Body of pancreas (tissue), 4 donors: Measurements from ENCODE around the gene ANXA5. TPM values are rescaled to one million over a fixed set of nuclear protein-coding genes. Genes with fewer than 3 reads are reported as not detected.

ENCODE experiments used
- ATAC-seq: fragments of 150-250 bp; one replicate; pipeline ENCODE4 v1.9.1; 2016
- DNase-seq, 4 donors: peaks; one replicate each; pipeline ENCODE4 v3.0.0-alpha.2; 2019
- H3K27ac ChIP-seq, 4 donors: fragments of 200-600 bp; sonication (generic); 1 replicate in 3 of 4; 2 replicates in 1 of 4; pipeline versions ENCODE4 v1.5.1 to v1.6.1; 2016 to 2019; ENCODE audit warnings: mild to moderate bottlenecking in 1 of 4, mixed read lengths in 1 of 4, moderate library complexity in 1 of 4
- H3K27me3 ChIP-seq, 2 donors: fragments of 200-600 bp; sonication (generic); one replicate each; pipeline ENCODE4 v1.6.0; 2016; ENCODE audit warnings: mild to moderate bottlenecking in 1 of 2
- H3K36me3 ChIP-seq, 2 donors: fragments of 200-600 bp; sonication (generic); replicated peaks in 1 of 2; 2 replicates each; pipeline ENCODE4 v1.5.1; 2016; ENCODE audit warnings: low read depth in 2 of 2; ENCODE audit not compliant: insufficient read depth in 1 of 2
- H3K4me1 ChIP-seq: fragments of 200-600 bp; sonication (generic); one replicate; pipeline ENCODE4 v1.6.0; 2016
- H3K4me3 ChIP-seq, 2 donors: fragments of 200-600 bp; sonication (generic); 1 replicate in 1 of 2; 2 replicates in 1 of 2; pipeline ENCODE4 v1.5.1; 2016 to 2019
- H3K9me3 ChIP-seq, 3 donors: fragments of 200-600 bp; sonication (generic); 1 replicate in 2 of 3; 2 replicates in 1 of 3; pipeline ENCODE4 v1.5.1; 2016
- POLR2A ChIP-seq, 3 donors: fragments of 450-650 bp; IDR thresholded peaks; one replicate each; pipeline ENCODE4 v1.6.1; 2016; ENCODE audit warnings: antibody characterized with exemption in 3 of 3, mild to moderate bottlenecking in 2 of 3
- WGBS, 2 donors: methylation state at CpG; one replicate each; pipeline ENCODE4 v1.1.5; 2017; 5-methylcytosine and 5-hydroxymethylcytosine counted together
- intact Hi-C: fragments of 100-400 bp; cut with DNase I; formaldehyde crosslinking; loops from one replicate; pipeline ENCODE4 v1.15.1; 2023
- total RNA-seq, 2 donors: library from RNA; depleted of rRNA; stranded (reverse); fragments of >200 nt; gene quantifications; one replicate each; pipeline ENCODE4 v1.1.0, GENCODE V29; 2016
- TF ChIP-seq, protein P1 (sequence below), 7 experiments: fragments of 450-650 bp in 4 of 7; fragments of 200-600 bp in 3 of 7; sonication (generic) in 3 of 7; IDR thresholded peaks; one replicate each; pipeline ENCODE4 v1.5.1; 2016 to 2019; ENCODE audit warnings: antibody characterized with exemption in 7 of 7

The ANXA5 gene
- total RNA-seq, 2 donors from 2014 or later = 126 to 180 TPM

DNA sequence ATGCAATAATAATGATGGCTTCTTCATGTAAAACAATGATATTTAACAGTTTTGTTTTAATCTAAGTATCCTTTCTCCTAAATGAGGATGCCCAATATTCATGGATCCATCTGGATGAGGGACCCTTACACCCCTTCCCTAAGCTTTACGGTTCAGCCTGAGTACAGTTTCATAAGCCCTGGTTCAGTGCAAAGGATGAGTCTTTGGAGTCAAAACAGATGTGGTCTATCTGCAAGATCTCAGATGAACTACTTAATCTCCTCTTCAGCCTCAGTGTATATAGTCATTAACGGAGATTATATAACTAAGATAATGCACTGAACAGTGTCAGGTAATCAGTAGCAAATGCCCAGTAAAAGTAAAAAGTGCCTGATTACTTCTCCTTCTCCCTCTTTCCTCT lies 22.1 kb downstream of the ANXA5 start:
- ATAC-seq = no peak
- intact Hi-C loops = no loop called here
- Histone ChIP-seq H3K27ac (no peak overlapping the region), H3K4me1 (no peaks in the 10 kb centered on the region), H3K36me3 (peaks cover 4 to 19% of the 10 kb centered on the region in 2 donors), H3K27me3 (no peaks in the 10 kb centered on the region), H3K9me3 (no peaks in the 10 kb centered on the region), H3K4me3 (no peak overlapping the region)
- 87 to 94% methylated on average over 2 of the region's 2 CpGs for WGBS, 2 donors
- DNase-seq = no peak
- TF ChIP-seq POLR2A (IDR thresholded peaks at IDR 0.05) = no peak
- TF ChIP-seq, protein P1, sequence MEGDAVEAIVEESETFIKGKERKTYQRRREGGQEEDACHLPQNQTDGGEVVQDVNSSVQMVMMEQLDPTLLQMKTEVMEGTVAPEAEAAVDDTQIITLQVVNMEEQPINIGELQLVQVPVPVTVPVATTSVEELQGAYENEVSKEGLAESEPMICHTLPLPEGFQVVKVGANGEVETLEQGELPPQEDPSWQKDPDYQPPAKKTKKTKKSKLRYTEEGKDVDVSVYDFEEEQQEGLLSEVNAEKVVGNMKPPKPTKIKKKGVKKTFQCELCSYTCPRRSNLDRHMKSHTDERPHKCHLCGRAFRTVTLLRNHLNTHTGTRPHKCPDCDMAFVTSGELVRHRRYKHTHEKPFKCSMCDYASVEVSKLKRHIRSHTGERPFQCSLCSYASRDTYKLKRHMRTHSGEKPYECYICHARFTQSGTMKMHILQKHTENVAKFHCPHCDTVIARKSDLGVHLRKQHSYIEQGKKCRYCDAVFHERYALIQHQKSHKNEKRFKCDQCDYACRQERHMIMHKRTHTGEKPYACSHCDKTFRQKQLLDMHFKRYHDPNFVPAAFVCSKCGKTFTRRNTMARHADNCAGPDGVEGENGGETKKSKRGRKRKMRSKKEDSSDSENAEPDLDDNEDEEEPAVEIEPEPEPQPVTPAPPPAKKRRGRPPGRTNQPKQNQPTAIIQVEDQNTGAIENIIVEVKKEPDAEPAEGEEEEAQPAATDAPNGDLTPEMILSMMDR (IDR thresholded peaks at IDR 0.05) = no peak

DNA sequence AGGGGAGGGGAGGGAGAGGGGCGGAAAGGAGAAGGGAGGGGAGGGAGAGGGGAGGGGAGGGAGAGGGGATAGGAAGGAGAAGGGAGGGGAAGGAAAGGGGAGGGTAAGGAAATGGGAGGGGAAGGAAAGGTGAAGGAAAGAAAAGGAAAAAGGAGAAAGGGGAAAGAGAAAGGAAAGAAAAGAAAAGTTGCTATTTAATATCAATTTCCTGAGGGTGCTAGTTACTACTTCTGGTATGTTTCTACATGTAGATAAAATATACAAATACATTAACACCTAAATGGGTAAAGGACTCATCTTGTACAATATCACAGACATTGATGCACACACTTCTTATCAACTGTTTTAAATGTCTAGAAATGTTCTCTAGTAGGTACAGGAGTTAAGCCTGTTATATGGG lies 22.6 kb downstream of the ANXA5 start:
- DNase-seq = no peak
- no peaks in the 10 kb centered on the region for H3K27me3 ChIP-seq
- H3K4me3 ChIP-seq = no peak overlapping the region
- H3K9me3 ChIP-seq = no peaks in the 10 kb centered on the region
- H3K36me3 ChIP-seq = peaks cover 4 to 17% of the 10 kb centered on the region in 2 donors
- no peak for ATAC-seq
- TF ChIP-seq, protein P1 (IDR thresholded peaks at IDR 0.05) = no peak
- TF ChIP-seq POLR2A (IDR thresholded peaks at IDR 0.05) = no peak
- no peaks in the 10 kb centered on the region for H3K4me1 ChIP-seq
- H3K27ac ChIP-seq = no peak overlapping the region
- WGBS, 2 donors = 75 to 91% methylated on average over 1 of the region's 1 CpG
- intact Hi-C loops = no loop called here

DNA sequence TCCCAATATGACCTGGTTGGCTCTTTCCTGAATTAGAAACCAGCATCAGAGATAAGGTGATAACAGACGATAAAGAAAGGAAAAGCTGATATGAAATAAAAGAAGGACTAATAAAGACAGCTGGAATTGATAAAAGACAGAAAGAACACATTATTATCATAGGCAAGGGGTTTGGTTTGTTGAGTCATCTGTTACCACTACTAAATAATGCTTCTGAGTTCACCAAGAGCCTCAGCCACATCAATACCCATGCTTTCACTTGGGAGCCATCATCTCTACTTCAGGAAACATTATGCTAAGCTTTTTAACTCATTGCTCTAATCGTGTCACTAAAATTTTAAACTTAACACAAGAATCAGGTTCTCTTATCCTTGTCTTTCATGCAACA lies 27.6 kb downstream of the ANXA5 start:
- no peak for TF ChIP-seq POLR2A (IDR thresholded peaks at IDR 0.05)
- TF ChIP-seq, protein P1 (IDR thresholded peaks at IDR 0.05) = no peak
- no peaks in the 10 kb centered on the region for H3K27me3 ChIP-seq
- H3K4me1 ChIP-seq = no peaks in the 10 kb centered on the region
- no peak overlapping the region for H3K4me3 ChIP-seq
- 41 to 46% methylated on average over 2 of the region's 2 CpGs for WGBS, 2 donors
- H3K9me3 ChIP-seq = no peaks in the 10 kb centered on the region
- H3K27ac ChIP-seq = no peak overlapping the region
- ATAC-seq (no peak), DNase-seq (no peak)
- intact Hi-C loops = no loop called here
- peaks cover 4 to 27% of the 10 kb centered on the region in 2 donors for H3K36me3 ChIP-seq

DNA sequence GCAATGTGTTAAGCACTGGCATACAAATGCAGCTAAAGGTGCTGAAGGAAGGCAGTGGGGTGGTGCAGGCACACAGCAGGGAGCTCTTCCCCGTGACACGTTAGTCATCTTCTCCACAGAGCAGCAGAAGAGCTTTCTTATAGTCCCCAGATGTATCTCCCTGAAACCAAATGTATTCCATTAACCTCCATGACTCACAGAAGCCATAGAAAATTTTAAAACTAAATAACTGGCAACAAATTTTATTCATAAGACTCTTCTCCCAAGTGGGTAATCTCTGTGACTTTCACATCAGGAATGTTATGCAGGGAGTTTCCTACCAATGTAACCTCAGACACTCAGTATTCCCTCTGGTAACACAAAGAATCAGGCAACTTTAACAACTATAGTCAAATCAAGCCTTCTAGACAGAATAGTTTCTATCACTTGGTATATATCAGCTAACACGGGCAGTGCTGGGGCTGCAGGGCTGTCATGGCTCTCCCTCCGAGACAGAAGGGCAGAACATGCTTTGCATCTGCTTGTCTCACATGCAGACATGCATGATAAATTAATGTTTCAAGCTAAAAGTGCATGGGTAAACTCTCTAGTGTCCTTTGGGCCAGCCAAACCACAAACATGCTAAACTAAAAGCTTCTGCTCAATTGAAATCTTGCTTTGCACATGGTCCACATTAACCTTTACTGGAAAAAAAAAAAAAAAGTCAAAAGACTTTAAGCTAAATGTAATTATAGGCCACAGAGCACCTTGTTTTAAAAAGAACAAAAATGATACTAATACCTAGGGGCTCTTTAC lies 28.2 kb downstream of the ANXA5 start:
- H3K27me3 ChIP-seq = no peaks in the 10 kb centered on the region
- WGBS, 2 donors = 86 to 90% methylated on average over 4 of the region's 4 CpGs
- DNase-seq (no peak), ATAC-seq (peak; percentile 27)
- H3K4me1 ChIP-seq = no peaks in the 10 kb centered on the region
- TF ChIP-seq, protein P1 (IDR thresholded peaks at IDR 0.05) = no peak
- TF ChIP-seq POLR2A (IDR thresholded peaks at IDR 0.05) = no peak
- intact Hi-C loops = no loop called here
- H3K4me3 ChIP-seq = no peak overlapping the region
- H3K9me3 ChIP-seq = no peaks in the 10 kb centered on the region
- H3K36me3 ChIP-seq = peaks cover 4 to 28% of the 10 kb centered on the region in 2 donors
- no peak overlapping the region for H3K27ac ChIP-seq
